Mesenchymal stem cell (in vitro differentiated cells and primary cell): ENCODE results near the gene KIF3A. TPM values are rescaled to one million over a fixed set of nuclear protein-coding genes. Genes with fewer than 3 reads are reported as not detected.

ENCODE experiments used
- DNase-seq: peaks from one replicate; pipeline ENCODE4 v3.0.0-alpha.2; 2013
- H2AFZ ChIP-seq: one replicate; pipeline ENCODE4 v1.6.1; 2013; ENCODE audit warnings: low read depth, mild to moderate bottlenecking, control low read depth, inconsistent platforms, low read length, moderate library complexity
- H2AK5ac ChIP-seq: 2 replicates; pipeline ENCODE4 v1.6.1; 2013; ENCODE audit warnings: low read length, moderate library complexity, mild to moderate bottlenecking, inconsistent platforms; ENCODE audit not compliant: severe bottlenecking
- H2BK120ac ChIP-seq: one replicate; pipeline ENCODE4 v1.6.1; 2013; ENCODE audit warnings: low read depth, mild to moderate bottlenecking, inconsistent platforms, low read length, moderate library complexity
- H2BK12ac ChIP-seq, 2 experiments: one replicate each; pipeline ENCODE4 v1.6.1; 2013; ENCODE audit warnings: inconsistent platforms in 2 of 2, low read length in 2 of 2, mild to moderate bottlenecking in 2 of 2, moderate library complexity in 2 of 2, control low read depth in 1 of 2
- H2BK15ac ChIP-seq: one replicate; pipeline ENCODE4 v1.6.1; 2013; ENCODE audit warnings: mild to moderate bottlenecking, low read depth, inconsistent platforms; ENCODE audit not compliant: poor library complexity, severe bottlenecking
- H2BK5ac ChIP-seq: 2 replicates; pipeline ENCODE4 v1.6.1; 2013; ENCODE audit warnings: low read depth, mild to moderate bottlenecking, low read length, control low read depth, inconsistent platforms; ENCODE audit not compliant: poor library complexity, severe bottlenecking
- H3K14ac ChIP-seq, 2 experiments: one replicate each; pipeline ENCODE4 v1.6.1; 2013; ENCODE audit warnings: inconsistent platforms in 2 of 2, low read length in 2 of 2, control low read depth in 1 of 2, mild to moderate bottlenecking in 1 of 2, moderate library complexity in 1 of 2
- H3K18ac ChIP-seq, 2 experiments: one replicate each; pipeline ENCODE4 v1.6.1; 2013; ENCODE audit warnings: inconsistent platforms in 2 of 2, low read length in 2 of 2, control low read depth in 1 of 2, low read depth in 1 of 2, mild to moderate bottlenecking in 1 of 2
- H3K23ac ChIP-seq, 2 experiments: one replicate each; pipeline ENCODE4 v1.6.1; 2013; ENCODE audit warnings: inconsistent platforms in 2 of 2, low read length in 2 of 2, mild to moderate bottlenecking in 2 of 2, moderate library complexity in 2 of 2, control low read depth in 1 of 2
- H3K27ac ChIP-seq: 2 replicates; pipeline ENCODE4 v1.5.1; 2013; ENCODE audit warnings: mild to moderate bottlenecking, moderate library complexity, low read length, control low read depth, inconsistent platforms; ENCODE audit not compliant: poor library complexity, severe bottlenecking
- H3K27me3 ChIP-seq, 2 experiments: 2 replicates each; pipeline versions ENCODE4 v1.6.1 to v1.7.0; 2013; ENCODE audit warnings: low read length in 2 of 2, mild to moderate bottlenecking in 2 of 2, moderate library complexity in 2 of 2, control low read depth in 1 of 2, inconsistent platforms in 1 of 2; ENCODE audit not compliant: control insufficient read depth in 1 of 2, insufficient read depth in 1 of 2
- H3K36me3 ChIP-seq, 2 experiments: 2 replicates each; pipeline versions ENCODE4 v1.6.1 to v1.7.0; 2013; ENCODE audit warnings: low read length in 2 of 2, control low read depth in 1 of 2, inconsistent platforms in 1 of 2, low read depth in 1 of 2, mild to moderate bottlenecking in 1 of 2; ENCODE audit not compliant: insufficient read depth in 2 of 2, control insufficient read depth in 1 of 2
- H3K4ac ChIP-seq, 2 experiments: one replicate each; pipeline ENCODE4 v1.6.1; 2013; ENCODE audit warnings: inconsistent platforms in 2 of 2, low read length in 2 of 2, mild to moderate bottlenecking in 2 of 2, moderate library complexity in 2 of 2, control low read depth in 1 of 2, low read depth in 1 of 2
- H3K4me1 ChIP-seq: 2 replicates; pipeline ENCODE4 v1.6.1; 2013; ENCODE audit warnings: low read depth, low read length, control low read depth; ENCODE audit not compliant: control insufficient read depth, insufficient read depth
- H3K4me2 ChIP-seq: 2 replicates; pipeline ENCODE4 v1.6.1; 2013; ENCODE audit warnings: low read length, mild to moderate bottlenecking, inconsistent platforms; ENCODE audit not compliant: poor library complexity, severe bottlenecking
- H3K4me3 ChIP-seq, 2 experiments: 2 replicates each; pipeline versions ENCODE4 v1.5.1 to v1.7.0; 2013; ENCODE audit warnings: low read length in 2 of 2, mild to moderate bottlenecking in 2 of 2, control low read depth in 1 of 2, low read depth in 1 of 2; ENCODE audit not compliant: insufficient read depth in 1 of 2
- H3K79me1 ChIP-seq: replicated peaks from 2 replicates; pipeline ENCODE4 v1.6.1; 2013; ENCODE audit warnings: mild to moderate bottlenecking, control low read depth, low read length, inconsistent platforms; ENCODE audit not compliant: poor library complexity, severe bottlenecking
- H3K9ac ChIP-seq: 2 replicates; pipeline ENCODE4 v1.7.0; 2013; ENCODE audit warnings: mild to moderate bottlenecking, low read length, moderate library complexity
- H3K9me3 ChIP-seq: 2 replicates; pipeline ENCODE4 v1.7.0; 2013; ENCODE audit warnings: mild to moderate bottlenecking, low read length; ENCODE audit not compliant: control insufficient read depth
- H4K8ac ChIP-seq: one replicate; pipeline ENCODE4 v1.6.1; 2013; ENCODE audit warnings: inconsistent platforms, mild to moderate bottlenecking, low read length, moderate library complexity
- H4K91ac ChIP-seq: one replicate; pipeline ENCODE4 v1.6.1; 2013; ENCODE audit warnings: mild to moderate bottlenecking, low read length, inconsistent platforms
- WGBS: methylation state at CpG from one replicate; pipeline ENCODE4 v1.1.7; 2013; ENCODE audit warnings: mixed read lengths; 5-methylcytosine and 5-hydroxymethylcytosine counted together
- polyA plus RNA-seq, 2 experiments: library from polyadenylated mRNA; stranded (reverse); fragments of 200-250 nt; gene quantifications; one replicate each; pipeline ENCODE4 v1.2.3, GENCODE V29; 2013

Gene KIF3A
- 8.1 TPM for polyA plus RNA-seq (2013, experiment 1 of 2)
- polyA plus RNA-seq (2013, experiment 2 of 2), result 8.2 TPM

GRCh38 chr5:132736853-132737833, at the start of gene KIF3A:
Gene KIF3A (minus strand): TSS chr5:132737546. CDS start chr5:132737419, 127 bp downstream.
- H3K4me3 ChIP-seq, result peak within 1 kb of the TSS; percentile 82 to 99
- no peaks in the 10 kb centered on the region for H3K9me3 ChIP-seq
- H2AFZ ChIP-seq, result peak within 1 kb of the TSS; percentile 93
- H3K36me3 ChIP-seq, result peaks cover 6 to 14% of the 10 kb centered on the region in 2 experiments
- H2BK5ac ChIP-seq, result no peak within 1 kb of the TSS
- H4K91ac ChIP-seq, result peak within 1 kb of the TSS; percentile 68
- peak; percentile 95 for DNase-seq
- peaks cover 11% of the 10 kb centered on the region for H3K79me1 ChIP-seq
- no peak within 1 kb of the TSS for H2AK5ac ChIP-seq
- peak within 1 kb of the TSS in 1 of 2 experiments; percentile 29 for H2BK12ac ChIP-seq
- peak within 1 kb of the TSS in 1 of 2 experiments; percentile 87 for H3K14ac ChIP-seq
- no peak within 1 kb of the TSS for H2BK15ac ChIP-seq
- H4K8ac ChIP-seq, result peak within 1 kb of the TSS; percentile 88
- H3K27ac ChIP-seq, result no peak within 1 kb of the TSS
- H3K9ac ChIP-seq, result peak within 1 kb of the TSS; percentile 77
- no peak within 1 kb of the TSS for H2BK120ac ChIP-seq
- H3K27me3 ChIP-seq, result peaks cover 0 to 9% of the 10 kb centered on the region in 2 experiments
- H3K18ac ChIP-seq, result peak within 1 kb of the TSS; percentile 79 to 83
- peak within 1 kb of the TSS in 1 of 2 experiments; percentile 81 for H3K4ac ChIP-seq
- peak within 1 kb of the TSS; percentile 95 for H3K4me2 ChIP-seq
- 1% methylated on average over 76 of the region's 81 CpGs for WGBS
- no peak within 1 kb of the TSS for H3K23ac ChIP-seq
- H3K4me1 ChIP-seq, result peaks cover 3% of the 10 kb centered on the region

- Histone ChIP-seq H4K91ac (no peak overlapping the region), H3K18ac (no peak overlapping the region), H2BK15ac (no peak overlapping the region), H4K8ac (no peak overlapping the region), H3K27me3 (peaks cover 4 to 27% of the 10 kb centered on the region in 2 experiments), H2AK5ac (no peak overlapping the region), H3K14ac (no peak overlapping the region), H3K9ac (no peak overlapping the region), H2AFZ (no peak overlapping the region), H3K4me1 (peaks cover 3% of the 10 kb centered on the region), H2BK120ac (no peak overlapping the region), H3K4ac (no peak overlapping the region), H3K9me3 (no peaks in the 10 kb centered on the region), H3K79me1 (no peaks in the 10 kb centered on the region), H3K4me2 (no peak overlapping the region), H3K36me3 (no peaks in the 10 kb centered on the region), H3K4me3 (no peak overlapping the region), H2BK5ac (no peak overlapping the region), H2BK12ac (no peak overlapping the region), H3K23ac (no peak overlapping the region), H3K27ac (no peak overlapping the region)
- WGBS, result 92% methylated on average over 1 of the region's 1 CpG
- DNase-seq, result no peak
Observed at GRCh38 chr5:132787076-132787475, 49.7 kb upstream of the KIF3A start.

- no peaks in the 10 kb centered on the region for H3K36me3 ChIP-seq
Observed at GRCh38 chr5:132785864-132786263, 48.5 kb upstream of the KIF3A start.

GRCh38 chr5:132785365-132785764, 48.0 kb upstream of the KIF3A start:
- H3K27ac ChIP-seq, result no peak overlapping the region
- peaks cover 6% of the 10 kb centered on the region for H3K4me1 ChIP-seq
- H2BK120ac ChIP-seq, result no peak overlapping the region
- no peak overlapping the region for H3K14ac ChIP-seq
- no peak overlapping the region for H2AFZ ChIP-seq
- no peaks in the 10 kb centered on the region for H3K79me1 ChIP-seq
- WGBS, result 62% methylated on average over 3 of the region's 5 CpGs
- H3K4ac ChIP-seq, result no peak overlapping the region
- H3K23ac ChIP-seq, result no peak overlapping the region
- H3K4me3 ChIP-seq, result no peak overlapping the region
- H3K18ac ChIP-seq, result no peak overlapping the region
- H2AK5ac ChIP-seq, result no peak overlapping the region
- H3K9me3 ChIP-seq, result no peaks in the 10 kb centered on the region
- no peak overlapping the region for H4K8ac ChIP-seq
- no peak overlapping the region for H4K91ac ChIP-seq
- H2BK5ac ChIP-seq, result no peak overlapping the region
- no peak overlapping the region for H3K4me2 ChIP-seq
- H2BK12ac ChIP-seq, result no peak overlapping the region
- DNase-seq, result no peak
- H2BK15ac ChIP-seq, result no peak overlapping the region
- H3K36me3 ChIP-seq, result no peaks in the 10 kb centered on the region
- H3K9ac ChIP-seq, result no peak overlapping the region
- peaks cover 0 to 19% of the 10 kb centered on the region in 2 experiments for H3K27me3 ChIP-seq

More at GRCh38 chr5:132785864-132786263, 48.5 kb upstream of the KIF3A start:
- Histone ChIP-seq H2BK15ac (no peak overlapping the region), H3K14ac (no peak overlapping the region), H3K18ac (no peak overlapping the region), H3K4ac (no peak overlapping the region), H2BK12ac (no peak overlapping the region), H3K23ac (no peak overlapping the region), H2AK5ac (no peak overlapping the region), H2BK5ac (no peak overlapping the region), H3K4me2 (no peak overlapping the region), H2AFZ (no peak overlapping the region), H2BK120ac (no peak overlapping the region), H3K9me3 (no peaks in the 10 kb centered on the region), H3K27me3 (peaks cover 0 to 22% of the 10 kb centered on the region in 2 experiments), H4K8ac (no peak overlapping the region), H3K79me1 (no peaks in the 10 kb centered on the region), H4K91ac (no peak overlapping the region), H3K4me1 (peaks cover 6% of the 10 kb centered on the region), H3K27ac (no peak overlapping the region), H3K9ac (no peak overlapping the region), H3K4me3 (no peak overlapping the region)
- 90% methylated on average over 2 of the region's 4 CpGs for WGBS
- DNase-seq, result no peak
